GM21447 (cell line): ENCODE measurements around the gene PROB1.
"Not testable (repeated sequence)": the region's sequence is repeated elsewhere in the genome, so short reads cannot be mapped to it uniquely, and the experiment has no call there.

Experiments used
- ATAC-seq: cut with Tn5 transposase; IDR thresholded peaks from one replicate; pipeline ENCODE4 v1.9.1; 2021; ENCODE audit not compliant: unreplicated experiment

Gene PROB1

DNA sequence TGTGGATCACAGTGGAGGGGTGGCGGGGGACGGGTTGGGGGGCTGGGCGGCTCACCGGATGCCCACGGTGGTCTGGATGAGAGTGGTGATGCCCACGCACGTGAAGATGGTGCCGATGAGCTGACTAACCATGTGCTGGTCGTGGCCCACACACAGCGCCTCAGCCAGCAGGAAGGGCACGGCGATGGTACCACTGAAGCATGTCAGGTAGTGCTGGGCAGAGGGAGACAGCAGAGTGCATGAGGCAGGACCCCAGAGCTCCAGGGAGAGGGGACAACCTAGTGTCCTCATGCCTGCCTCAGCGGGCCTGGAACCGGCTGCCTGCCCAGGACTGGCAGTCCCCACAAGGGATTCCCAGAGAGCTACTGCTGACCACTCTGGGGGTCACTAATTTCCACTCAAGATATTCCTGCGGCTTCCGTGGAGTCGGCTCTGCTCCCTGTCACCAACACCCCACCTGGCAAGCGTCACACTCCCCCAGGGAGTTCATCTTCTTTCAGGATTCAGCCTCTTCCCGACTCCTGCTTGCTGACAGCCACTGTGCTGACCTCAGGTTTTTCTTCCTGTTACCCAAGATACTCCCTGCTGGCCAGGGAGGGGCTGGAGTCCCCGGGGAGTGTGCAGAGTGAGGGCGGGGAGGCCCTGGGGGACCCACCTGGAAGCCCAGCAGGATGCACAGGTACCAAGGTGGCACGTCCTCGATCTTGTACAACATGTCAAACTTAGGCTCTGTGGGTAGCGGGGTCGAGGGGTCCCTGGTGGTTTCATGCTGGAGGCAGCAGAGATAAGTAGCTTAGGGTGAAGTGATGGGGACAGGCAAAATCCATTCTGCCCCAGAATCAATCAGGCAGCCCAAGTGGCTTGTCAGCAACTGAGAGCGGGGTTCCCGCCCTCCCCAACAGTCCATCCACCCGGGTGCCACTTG is 12.8 kb downstream of the PROB1 start:
- no peak for ATAC-seq

DNA sequence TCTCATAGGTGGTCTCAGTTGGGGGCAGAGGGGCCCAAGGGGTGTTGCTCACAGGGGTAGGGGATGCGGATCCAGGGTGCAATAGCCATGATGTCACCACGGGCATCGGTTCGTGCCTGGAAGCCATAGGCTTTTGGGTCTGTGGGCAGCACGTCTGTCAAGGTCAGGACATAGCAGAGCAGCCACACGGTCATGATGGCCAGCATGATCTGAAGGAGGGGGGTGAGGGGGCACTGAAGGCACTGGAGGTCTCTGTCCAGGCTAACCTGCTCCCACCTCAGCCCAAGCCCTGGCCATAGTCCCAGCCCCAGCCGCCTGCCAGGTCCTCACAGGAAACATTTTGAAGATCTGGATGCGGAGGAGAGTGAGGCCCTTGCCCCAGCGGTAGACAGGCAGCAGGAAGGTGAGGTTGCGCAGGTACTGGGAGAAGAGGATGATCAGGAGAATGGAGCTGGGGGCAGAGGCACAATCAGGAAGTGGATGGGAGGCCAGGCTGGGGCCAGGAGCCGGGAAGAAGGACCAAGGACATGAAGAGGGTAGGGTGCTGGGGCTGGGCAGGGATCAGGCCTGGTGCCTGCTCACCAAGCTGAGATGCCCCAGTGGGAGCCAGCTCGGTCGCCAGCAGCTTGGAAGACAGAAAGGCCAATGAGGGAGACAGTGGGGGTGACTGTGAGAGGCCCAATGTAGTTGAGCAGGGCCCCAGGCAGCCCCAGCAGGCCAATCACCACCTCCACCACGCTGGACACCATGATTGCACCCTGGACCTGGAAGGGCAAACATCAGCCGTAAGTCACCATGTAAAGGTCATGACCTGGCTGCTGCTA is 15.1 kb downstream of the PROB1 start:
- no peak for ATAC-seq

DNA sequence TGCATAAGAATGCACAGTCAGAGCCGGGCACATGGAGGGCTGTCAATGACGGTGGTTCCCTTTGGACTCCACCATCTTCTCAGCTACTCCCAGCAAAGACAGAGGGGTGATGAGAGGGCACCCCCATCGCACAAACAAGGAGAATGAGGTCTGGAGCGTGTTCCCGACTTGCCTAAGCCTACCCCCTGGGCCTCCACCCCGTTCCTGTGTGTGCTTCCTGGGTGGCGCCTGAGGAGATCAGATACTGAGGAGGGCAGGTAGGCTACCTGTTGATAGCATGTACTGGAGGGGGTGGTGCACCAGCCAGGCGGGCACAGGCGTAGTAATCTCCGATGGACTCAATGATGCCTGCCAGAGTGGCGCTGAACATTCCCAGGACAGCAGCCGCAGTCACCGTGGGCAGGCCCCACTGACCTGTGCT is 16.0 kb downstream of the PROB1 start:
- ATAC-seq: no peak

DNA sequence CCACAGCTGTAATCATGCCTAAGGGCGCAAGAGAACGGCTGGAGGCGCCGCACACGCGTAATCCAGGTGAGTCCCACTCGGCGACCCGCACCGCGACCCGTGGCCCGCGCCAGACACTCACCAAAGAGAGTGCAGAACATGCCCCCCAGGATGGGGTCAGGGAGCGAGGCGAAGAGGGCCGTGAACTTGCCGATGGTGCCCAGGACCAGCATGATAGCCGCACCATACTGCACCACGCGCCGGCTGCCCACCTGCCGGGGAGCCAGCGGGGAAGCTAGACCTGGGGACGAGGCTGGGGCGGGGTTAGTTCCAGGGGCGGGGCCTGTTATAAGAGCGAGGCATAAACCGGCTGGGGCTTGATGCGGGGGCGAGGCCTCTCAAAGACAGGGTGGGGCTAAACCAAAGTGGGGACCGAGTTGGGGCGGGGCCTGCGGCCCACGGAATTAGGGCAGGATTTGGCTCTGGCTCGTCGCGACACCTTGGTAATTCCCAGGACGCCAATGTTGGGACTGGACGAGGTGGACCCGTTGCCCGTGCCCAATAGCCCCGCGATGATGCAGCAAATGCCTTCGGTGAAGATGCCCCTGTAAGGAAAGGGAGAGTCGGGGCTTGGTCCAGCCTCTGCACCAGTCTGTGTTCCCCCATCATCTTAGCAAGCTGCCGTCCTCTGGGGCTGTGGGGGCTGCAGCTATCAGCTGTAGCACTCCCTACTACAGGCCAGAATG is 16.6 kb downstream of the PROB1 start:
- ATAC-seq: no peak

DNA sequence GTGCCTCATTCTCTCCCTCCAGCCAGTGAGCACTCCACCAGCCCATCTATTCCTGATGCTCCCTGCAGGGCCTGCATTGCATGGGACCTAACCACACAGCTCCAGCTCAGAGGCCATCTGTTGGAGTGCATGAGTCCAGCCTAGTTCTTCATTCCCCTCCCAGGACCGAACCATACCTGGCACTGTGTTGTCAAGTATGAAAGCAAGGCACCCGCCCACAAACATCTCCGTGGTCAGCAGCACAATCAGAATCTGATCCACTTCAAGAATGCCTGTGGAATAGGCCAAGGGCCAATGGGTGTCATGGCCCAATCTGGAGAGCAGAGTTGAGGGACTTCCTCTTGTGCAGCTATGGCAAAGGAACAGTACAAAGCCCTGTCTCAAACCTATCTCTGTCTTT is 17.7 kb downstream of the PROB1 start:
- ATAC-seq: no peak

DNA sequence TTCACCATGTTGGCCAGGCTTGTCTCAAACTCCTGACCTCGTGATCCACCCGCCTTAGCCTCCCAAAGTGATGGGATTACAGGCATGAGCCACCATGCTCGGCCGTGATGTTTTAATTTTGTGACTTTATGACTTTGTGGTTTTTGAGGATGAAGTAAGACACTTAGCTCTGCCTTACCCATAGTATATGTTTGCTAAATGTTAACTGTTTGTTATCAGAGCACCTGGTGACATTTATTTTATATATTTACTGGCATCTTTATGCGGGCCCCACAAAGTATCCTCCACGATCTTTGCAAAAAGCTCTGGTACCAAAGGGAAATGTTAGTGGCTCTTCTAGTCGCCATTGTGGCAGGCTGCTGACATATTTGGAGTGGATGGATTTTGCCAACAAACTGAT is 18.5 kb downstream of the PROB1 start:
- ATAC-seq: no peak

DNA sequence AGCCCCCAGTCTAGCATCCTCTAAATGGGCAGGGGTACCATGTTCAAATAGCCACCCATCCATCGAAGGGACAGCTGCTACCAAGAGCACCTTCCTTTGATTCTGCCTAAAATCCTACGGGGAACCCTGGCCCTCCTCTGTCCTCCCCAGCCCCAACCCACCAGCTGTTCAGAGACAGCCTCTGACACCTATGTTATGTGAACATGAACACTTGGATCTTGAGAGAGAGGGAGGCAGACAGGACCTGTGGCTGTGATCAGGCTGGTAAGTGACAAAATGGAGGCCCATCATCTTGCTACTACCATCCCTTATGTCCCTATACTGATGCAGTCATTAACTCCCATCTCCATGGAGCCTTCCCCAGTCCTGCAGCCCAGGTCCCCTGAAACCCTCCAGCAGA is 20.0 kb downstream of the PROB1 start:
- no peak for ATAC-seq

GRCh38 chr5:139371482-139372435 is 23.1 kb downstream of the PROB1 start:
- ATAC-seq: no peak

GRCh38 chr5:139369181-139369580 is 25.7 kb downstream of the PROB1 start:
- no peak for ATAC-seq

- ATAC-seq: no peak
These were observed 26.3 kb downstream of the PROB1 start for GRCh38 chr5:139368613-139369012.

DNA sequence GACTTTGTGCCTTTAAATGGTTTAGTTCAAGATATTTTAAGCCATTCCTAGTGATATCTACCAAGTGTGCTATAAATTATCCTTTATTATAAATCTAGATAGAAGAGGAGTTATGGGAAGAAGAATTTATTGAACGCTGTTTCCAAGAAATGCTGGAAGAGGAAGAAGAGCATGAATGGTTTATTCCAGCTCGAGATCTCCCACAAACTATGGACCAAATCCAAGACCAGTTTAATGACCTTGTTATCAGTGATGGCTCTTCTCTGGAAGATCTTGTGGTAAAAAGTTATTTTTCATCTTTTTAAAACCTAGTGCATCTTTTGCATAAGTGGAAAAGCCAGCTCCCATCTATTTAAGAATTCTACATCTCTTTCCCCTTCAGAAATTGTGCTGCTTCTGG is 30.4 kb downstream of the PROB1 start:
- ATAC-seq: no peak

- no peak for ATAC-seq
These were observed 31.0 kb downstream of the PROB1 start for GRCh38 chr5:139363937-139364336.

DNA sequence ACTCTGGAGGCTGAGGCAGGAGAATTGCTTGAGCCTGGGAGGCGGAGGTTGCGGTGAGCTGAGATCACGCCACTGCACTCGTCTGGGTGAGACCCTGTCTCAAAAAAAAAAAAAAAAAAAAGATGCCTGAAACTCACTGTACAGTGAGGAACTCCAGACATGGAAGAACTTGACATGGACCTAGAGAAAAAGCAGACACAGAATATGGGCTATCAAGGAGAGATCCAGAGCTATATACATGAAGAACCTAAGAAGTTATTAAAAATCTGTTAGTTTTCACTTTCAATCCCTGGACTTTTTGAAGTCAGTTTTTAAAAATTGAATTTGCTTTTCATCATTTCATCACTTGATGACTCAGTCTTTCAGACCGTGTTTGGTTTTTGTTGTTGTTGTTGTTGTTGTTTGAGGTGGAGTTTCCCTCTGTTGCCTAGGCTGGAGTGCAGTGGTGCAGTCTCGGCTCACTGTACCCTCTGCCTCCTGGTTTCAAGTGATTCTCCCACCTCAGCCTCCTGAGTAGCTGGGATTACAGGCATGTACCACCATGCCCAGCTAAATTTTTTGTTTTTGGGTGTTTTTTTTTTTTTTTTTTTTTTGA is 33.0 kb downstream of the PROB1 start:
- no peak for ATAC-seq

DNA sequence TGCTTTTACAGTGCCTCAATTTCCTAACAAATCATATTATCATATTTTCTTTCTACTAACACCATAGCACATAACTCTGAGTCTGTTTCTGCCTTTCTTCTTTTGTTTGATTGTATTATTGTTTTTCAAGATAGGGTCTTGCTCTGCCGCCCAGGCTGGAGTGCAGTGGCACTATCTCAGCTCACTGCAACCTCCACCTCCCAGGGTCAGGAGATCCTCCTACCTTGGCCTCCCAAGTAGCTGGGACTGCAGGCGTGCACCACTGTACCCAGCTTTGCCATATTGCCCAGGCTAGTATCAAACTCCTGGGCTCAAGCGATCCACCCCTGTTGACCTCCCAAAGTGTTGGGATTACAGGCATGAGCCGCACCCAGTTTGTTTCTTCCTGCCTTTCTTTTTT is 34.5 kb downstream of the PROB1 start:
- no peak for ATAC-seq

- ATAC-seq: no peak
These were observed 36.8 kb downstream of the PROB1 start for GRCh38 chr5:139358064-139358463.

DNA sequence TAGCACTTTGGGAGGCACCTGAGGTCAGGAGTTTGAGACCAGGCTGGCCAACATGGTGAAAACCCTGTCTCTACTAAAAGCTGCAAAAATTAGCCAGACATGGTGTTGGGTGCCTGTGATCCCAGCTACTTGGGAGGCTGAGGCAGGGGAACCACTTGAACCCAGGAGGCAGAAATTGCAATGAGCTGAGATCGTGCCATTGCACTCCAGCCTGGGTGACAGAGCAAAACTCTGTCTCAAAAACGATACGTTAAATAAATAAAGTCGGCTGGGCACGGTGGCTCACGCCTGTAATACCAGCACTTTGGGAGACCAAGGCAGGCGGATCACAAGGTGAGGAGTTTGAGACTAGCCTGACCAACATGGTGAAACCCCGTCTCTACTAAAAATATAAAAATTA is 39.0 kb downstream of the PROB1 start:
- not testable (repeated sequence) for ATAC-seq

DNA sequence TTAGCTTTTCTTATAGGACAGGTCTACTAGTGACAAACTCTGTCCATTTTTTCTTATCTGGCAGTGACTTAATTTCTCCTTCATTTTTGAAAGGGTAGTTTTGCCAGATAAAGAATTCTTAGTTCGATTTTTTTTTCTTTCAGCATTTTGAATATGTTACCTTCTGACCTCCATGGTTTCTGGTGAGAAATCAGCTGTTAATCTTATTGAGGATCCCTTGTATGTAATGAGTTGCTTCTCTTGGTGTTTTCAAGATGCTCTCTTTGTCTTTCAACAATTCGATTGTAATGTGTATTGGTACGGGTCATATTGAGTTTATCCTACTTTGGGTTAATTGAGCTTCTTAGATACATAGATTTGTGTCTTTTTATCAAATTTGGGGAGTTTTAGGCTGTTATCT is 40.7 kb downstream of the PROB1 start:
- ATAC-seq: no peak

DNA sequence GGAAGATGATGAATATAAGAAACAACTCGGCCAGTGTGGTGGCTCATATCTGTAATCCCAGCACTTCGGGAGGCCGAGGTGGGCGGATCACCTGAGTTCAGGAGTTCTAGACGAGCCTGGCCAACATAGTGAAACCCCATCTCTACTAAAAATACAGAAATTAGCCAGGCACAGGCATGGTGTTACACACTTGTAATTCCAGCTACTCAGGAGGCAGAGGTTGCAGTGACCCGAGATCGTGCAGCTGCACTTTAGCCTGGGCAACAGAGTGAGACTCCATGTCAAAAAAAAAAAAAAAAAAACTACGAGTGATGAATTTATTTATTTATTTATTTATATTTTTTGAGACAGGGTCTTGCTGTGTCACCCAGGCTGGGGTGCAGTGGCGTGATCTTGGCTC is 47.0 kb downstream of the PROB1 start:
- ATAC-seq: not testable (repeated sequence)

DNA sequence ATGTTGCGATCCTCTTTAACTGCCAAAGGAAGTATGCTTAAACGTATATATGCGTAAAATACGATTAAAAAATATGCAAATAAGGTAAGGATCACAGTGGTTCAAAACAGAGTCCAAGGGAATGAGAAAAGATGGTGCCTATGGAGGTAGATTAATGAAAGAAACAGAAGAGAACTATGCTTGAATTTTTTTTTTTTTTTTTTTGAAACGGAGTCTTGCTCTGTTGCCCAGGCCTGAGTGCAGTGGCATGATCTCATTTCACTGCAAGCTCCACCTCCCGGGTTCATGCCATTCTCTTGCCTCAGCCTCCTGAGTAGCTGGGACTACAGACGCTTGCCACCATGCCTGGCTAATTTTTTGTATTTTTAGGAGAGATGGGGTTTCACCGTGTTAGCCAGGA is 49.5 kb downstream of the PROB1 start:
- ATAC-seq: not testable (repeated sequence)

DNA sequence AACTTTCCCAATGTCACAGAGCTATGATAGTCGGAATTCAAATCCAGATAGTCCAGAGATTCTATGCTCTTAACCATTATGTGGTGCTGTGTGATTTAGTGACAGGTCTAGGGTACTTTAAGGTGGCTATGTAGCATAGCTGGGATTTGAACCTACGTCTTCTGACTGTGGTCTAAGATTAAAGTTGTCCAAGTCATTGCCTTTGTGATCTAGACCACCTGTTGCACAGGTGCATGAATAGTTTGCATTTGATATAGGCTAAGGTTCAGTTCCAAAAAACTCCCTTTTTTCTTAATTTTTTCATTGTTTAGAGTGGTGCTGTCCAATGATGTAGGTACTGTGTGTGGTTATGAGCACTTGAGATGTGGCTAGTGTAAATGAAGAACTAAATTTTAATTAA is 50.7 kb downstream of the PROB1 start:
- ATAC-seq: no peak
